Activated CD4-positive, alpha-beta T cell treated with anti-CD3 and anti-CD28 coated beads, Interleukin-10, Interleukin-2, amounts not matched to agents 100 ng/mL and 50 ng/mL, durations not matched to agents 16 hours and 8 hours (primary cell): Measurements from ENCODE around the gene GRAMD1B.
"Not testable (repeated sequence)": the region's sequence is repeated elsewhere in the genome, so short reads cannot be mapped to it uniquely, and the experiment has no call there.

ENCODE experiments used
- DNase-seq: peaks from one replicate; pipeline ENCODE4 v3.0.0-alpha.2; 2020

GRAMD1B gene

GRCh38 chr11:123448823-123449222 is 18.8 kb downstream of the GRAMD1B start:
- DNase-seq: no peak

DNA sequence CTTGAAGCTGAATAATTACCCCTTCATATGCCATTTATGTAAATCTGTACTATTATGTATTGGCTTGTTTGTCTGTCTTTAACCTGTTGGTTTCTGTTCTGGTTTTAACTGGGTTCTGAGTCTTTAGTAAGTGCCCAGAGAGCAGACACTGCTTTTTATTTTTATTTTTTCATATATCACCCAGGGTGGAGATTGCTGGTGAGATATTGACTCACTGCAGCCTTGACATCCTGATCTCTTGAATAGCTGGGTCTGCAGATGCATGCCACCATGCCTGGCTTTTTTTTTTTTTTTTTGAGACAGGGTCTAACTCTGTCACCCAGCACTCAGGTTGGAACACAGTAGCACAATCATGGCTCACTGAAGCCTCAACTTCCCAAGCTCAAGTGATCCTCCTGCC is 19.4 kb downstream of the GRAMD1B start:
- DNase-seq: no peak

DNA sequence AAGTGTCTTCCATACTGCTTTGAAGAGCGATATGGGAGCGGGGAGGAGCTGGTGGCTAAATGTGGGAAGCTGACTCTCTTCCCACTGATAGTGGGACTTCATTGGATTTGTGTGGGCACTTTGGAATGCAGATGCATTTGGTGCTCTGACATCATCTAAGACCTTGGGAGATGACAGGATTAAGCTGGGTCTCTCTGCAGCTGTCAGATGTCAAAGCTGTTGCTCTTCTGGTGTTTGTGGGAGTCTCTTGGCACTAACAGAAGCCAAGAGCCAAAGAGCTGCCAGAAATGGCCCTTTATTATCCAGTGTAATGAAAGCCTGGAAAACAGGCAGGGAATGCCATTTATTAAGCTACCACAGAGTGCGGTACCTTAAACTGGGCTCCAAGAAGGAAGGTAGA is 20.6 kb downstream of the GRAMD1B start:
- no peak for DNase-seq

DNA sequence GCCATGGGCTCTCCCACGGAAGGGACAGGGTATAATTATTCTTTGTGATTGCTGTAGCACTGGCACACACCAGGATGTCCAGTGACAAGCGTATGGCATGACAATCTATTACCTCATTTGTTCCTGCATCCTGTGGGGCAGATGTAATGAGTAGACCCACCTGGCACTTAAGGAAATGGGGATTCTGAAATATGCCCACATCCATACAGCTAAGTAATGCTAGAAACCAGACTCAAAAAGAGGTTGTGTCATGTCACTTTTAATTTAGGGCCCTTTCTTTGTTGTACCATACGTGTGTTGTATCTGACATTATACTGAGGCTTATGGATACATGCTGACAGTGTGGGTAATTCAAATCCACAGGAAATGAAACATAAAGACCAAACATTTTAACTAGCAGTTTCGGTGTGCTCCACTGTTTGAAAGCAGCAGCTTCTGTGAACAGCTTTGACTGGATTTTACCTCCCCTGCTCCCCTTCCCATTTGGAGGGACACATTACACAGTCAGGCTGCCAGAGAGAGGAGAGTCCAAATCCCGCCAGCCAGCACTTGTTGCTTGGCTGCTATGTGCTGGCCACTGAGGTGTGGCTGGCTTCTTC is 21.2 kb downstream of the GRAMD1B start:
- DNase-seq: peak; percentile 71

DNA sequence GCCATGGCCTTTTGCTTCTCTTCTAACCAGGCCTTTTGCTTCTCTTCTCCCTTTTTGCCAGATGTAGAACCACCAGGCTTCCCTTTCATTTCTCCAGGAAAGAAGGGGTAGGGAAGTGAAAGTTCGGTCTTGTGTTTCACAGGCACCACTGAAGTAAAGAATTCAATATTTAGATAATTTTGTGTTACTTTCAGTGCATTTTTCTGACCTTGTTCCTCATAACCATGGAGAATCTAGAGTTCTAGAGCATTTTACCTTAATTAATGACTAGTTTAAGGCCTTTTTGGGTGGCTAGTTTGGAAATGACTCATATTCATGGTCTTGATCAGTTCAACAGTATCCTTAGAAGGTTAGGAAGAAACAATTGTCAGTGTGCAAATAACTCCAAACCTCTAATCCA is 22.7 kb downstream of the GRAMD1B start:
- peak; percentile 73 for DNase-seq

DNA sequence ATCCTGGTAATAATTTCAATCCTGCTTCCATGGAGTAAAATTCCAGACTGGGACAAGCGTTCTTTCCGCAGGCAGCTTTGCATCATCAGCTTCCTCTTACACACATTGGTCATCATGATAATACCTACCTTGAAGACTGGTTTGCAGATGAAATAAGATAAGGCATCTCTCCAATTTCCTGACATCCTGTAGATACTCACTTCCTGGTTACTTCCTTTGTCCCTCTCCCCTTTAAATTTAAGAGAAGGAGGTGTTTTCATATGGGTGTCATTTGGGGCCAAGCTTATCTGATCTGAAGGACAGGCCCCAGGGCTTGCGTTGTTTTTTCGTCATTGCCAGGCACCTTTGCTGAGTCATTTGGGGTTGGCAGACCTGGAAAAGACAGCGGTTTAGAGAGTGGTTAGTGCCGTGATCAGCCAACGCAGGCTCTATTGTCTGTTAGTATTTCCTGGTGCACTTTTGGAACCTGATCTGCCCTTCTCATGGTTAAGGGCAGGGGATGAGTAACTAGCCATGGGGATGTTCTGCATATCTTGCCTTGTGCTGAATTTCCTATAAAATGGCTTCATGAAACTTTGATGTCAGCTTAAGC is 24.1 kb downstream of the GRAMD1B start:
- peak; percentile 96 for DNase-seq

GRCh38 chr11:123454796-123455195 is 24.7 kb downstream of the GRAMD1B start:
- no peak for DNase-seq

DNA sequence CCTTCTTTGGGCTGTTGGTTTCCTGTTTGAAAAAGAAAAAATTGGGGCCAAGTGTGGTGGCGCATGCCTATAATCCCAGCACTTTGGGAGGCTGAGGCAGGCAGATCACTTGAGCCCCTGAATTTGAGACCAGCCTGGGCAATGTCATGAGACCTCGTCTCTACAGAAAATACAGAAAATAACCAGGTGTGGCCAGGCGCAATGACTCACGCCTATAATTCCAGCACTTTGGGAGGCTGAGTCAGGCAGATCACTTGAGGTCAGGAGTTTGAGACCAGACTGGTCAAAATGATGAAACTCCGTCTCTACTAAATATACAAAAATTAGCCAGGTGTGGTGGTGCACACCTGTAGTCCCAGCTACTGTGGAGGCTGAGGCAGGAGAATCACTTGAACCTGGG is 26.4 kb downstream of the GRAMD1B start:
- DNase-seq: not testable (repeated sequence)

GRCh38 chr11:123457187-123457770 is 27.2 kb downstream of the GRAMD1B start:
- peak; percentile 63 for DNase-seq

- no peak for DNase-seq
Measured at GRCh38 chr11:123458501-123458900, 28.4 kb downstream of the GRAMD1B start.

DNA sequence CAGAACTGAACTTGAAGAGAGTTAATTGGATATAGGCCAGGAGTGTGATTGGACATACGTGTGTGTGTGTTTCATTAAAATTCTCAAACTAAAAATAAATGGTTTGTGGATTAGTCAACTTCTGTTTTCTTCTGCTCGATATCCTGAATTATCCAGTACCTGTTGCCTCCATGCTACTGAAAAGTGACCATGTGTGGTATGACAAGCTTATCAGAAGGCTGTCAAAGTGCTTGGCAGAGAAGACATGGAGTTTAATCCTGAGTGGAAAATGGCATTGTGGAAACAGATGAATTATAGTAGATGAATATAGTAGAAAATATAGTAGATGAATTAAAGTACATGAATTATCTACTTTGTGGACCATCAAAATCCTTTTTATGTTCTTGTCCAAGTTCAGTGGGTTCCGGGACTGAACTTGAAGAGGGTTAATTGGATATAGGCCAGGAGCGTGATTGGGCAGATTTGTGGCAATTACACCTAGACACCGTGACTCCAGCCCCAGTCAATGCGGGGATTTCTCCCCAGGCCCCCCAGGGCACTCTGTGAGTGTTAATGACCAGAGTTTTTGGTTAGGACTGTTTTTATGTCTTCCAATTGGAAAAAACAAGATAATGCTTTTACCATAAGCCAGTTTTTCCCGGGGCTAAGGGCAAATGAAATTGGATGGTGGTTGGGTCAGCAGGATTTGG is 30.1 kb downstream of the GRAMD1B start:
- no peak for DNase-seq

DNA sequence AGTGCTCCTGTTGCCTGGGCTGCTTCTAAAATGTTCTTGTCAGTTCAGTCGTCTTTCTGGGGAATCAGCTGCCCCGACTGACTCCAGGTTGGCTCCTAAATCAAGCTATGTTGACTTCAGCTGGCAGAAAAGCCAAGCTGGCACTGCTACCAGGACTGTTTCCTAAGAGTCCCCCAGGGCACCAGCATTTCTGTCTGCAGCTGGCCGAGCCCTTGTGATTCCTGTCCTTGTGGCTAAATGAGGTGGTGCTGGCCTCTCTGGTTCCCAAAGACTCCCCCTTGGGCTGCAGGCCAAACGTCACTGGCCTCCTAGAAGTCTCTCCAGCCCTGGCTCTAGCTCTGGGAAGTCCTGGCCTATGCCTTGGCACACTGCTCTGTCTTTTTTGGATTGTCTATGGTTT is 31.1 kb downstream of the GRAMD1B start:
- DNase-seq: no peak

- DNase-seq: not testable (repeated sequence)
Measured at GRCh38 chr11:123465667-123466066, 35.6 kb downstream of the GRAMD1B start.

- not testable (repeated sequence) for DNase-seq
Measured at GRCh38 chr11:123466172-123466571, 36.1 kb downstream of the GRAMD1B start.

DNA sequence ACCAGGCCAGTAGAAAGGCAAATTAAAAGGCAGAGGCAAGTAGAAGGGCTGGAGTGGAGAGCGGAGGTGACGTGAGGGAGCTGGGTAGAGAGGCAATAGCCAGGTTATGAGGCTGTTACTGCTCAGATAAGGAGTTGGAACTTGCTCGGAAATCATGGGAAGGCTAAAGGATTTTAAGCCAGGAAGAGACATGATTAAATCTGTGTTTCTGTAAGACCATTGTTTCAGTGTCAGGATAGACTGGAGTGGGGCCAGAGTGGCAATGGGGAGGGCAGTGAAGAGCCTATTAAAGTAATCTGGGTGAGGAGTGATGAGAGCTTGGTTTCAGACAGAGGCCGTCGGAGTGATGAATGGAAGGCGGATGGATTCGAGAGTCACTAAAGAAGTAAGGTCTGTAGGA is 39.0 kb downstream of the GRAMD1B start:
- no peak for DNase-seq

- no peak for DNase-seq
Measured at GRCh38 chr11:123469586-123469985, 39.5 kb downstream of the GRAMD1B start.

GRCh38 chr11:123470842-123471241 is 40.8 kb downstream of the GRAMD1B start:
- DNase-seq: no peak

DNA sequence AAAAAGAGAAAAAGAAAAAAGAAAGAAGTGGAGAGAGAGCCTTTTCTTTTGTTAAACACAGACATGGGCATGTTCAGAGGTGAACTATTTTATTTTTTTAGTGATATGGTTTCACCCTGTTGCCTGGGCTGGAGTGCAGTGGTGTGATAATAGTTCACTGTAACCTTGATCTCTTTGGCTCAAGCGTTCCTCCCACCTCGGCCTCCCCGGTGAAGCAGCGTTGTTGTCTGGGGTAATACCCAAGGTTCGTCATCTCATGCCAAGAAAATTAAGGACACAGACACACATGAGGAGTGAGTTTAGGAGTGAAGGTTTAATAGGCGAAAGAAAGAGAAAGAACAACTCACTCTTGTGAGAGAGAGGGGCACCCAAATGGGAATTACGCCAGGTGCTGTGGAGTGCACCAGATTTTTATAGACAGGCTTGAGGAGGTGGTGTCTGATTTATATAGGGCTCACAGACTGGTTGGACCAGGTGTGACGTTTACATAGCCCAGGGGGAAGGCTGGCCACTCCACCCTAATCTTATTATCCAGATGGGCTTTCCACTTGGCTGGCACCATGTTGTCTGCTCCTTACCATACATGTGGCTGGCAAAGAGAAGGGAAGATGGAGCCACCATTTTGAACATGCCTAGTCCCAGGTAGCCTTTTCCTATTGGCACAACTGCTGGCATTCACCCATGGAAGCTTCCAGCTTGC is 42.3 kb downstream of the GRAMD1B start:
- DNase-seq: no peak

DNA sequence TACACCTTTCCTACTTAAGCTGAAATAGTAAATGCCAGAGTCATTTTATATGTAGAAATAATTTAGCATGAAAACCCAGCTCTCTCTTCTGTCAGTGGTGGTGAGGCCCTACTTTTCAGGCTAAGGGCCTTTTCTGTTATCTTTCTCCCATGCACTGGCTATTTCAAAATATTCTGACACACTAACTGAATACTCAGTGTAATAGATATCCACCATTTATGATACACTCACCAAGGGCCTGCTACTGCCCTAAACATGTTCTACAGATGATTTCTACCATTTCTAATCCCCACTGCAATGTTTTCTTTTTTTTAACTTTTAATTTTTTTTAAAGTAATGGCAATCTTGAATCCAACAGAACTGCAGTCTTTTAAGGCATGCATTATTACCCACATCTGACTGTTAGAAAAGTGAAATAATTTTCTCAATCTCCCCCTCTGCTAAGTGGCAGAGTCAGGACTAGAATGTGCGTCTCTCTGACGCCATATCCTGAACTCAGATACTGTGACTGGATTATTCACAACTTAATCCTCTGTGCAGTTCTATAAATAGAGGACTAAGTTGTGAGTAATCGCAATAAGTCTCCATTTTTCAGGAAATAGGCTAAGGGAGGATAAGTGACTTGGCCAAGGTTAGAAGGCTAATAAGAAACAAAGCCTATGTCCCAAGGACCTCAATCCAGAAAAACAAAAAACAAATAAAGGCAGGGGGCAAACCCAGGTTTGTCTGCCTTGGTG is 44.0 kb downstream of the GRAMD1B start:
- no peak for DNase-seq

DNA sequence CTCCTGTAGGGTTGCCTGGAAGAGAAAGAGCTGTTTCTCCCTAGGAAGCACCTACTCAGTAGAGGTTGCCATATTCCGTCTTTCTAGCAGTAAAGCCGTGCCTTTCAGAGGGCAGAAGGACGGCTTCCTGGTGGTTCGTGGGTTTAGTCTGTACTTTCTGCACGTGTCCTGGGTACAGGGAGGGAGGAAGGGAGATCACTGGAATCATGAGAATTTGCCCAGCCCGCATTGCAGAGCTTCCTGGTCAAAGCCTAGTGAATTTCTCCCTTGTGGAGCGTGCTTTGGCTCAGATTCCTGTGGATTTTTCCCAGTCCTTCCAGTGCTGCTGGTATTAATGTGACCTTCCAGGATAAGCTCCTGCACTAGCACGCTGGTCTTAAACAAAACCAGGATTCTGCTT is 44.9 kb downstream of the GRAMD1B start:
- no peak for DNase-seq

DNA sequence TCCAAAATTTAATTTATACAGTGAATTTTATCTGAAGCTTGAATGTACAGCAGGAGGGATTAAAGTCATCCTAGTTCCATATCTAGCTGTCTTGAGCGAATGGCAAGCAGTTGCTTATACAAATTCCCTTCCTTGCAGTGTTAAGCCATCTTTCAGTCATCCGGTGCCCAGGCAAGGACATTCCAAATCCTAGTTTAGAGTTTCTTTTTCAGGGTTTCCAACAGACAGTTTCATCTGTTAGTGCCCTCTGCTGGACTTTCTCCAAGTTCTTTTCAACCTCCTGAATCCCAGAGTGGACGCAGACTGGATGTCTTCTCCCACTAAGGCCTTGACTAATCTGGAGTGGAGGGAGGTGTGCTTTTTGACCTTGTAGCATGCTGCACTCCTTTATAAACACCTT is 45.4 kb downstream of the GRAMD1B start:
- DNase-seq: no peak

DNA sequence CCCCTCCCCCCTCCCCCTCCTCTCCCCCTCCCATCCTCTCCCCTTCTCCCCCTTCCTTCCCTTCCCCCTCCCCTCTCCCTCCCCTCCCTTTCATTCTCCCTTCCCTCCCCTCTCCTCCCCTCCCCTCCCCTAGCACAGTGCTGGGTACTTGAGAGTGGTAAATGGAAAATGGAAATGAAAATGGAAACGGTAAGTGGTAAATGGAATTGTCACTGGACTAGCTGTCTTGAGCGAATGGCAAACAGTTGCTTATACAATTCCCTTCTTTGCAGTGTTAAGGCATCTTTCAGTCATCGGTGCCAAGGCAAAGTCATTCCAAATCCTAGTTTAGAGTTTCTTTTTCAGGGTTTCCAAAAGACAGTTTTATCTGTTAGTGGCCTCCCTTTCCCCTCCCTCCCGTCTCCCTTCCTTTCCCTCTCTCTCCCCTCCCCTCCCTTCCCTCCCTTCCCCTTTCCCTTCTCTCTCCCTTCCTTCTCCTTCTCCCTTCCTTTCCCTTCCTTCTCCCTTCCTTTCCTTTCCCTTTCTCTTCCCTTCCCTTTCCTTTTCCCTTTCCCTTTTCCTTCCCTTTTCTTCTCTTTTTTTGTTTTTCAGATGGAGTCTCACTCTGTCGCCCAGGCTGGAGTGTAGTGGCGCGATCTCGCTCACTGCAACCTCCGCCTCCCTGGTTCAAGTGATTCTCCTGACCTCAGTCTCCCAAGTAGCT is 47.3 kb downstream of the GRAMD1B start:
- DNase-seq: no peak
